Ovary (tissue), 9 donors: ENCODE results near the gene KYAT1. TPM values are rescaled to one million over a fixed set of nuclear protein-coding genes. Genes with fewer than 3 reads are reported as not detected.

ENCODE experiments used
- DNase-seq, 5 donors: peaks; one replicate each; pipeline ENCODE4 v3.0.0-alpha.2; 2019 to 2020
- H3K27ac ChIP-seq, 2 donors: fragments of 200-600 bp; one replicate each; pipeline versions ENCODE4 v1.5.1 to v1.8.0; 2019 to 2022
- H3K27me3 ChIP-seq: fragments of 200-600 bp; one replicate; pipeline ENCODE4 v1.8.0; 2022
- H3K36me3 ChIP-seq: fragments of 200-600 bp; sonication (generic); one replicate; pipeline ENCODE4 v1.5.1; 2019
- H3K4me1 ChIP-seq: one replicate; pipeline ENCODE4 v1.8.1; 2013; ENCODE audit warnings: mild to moderate bottlenecking, moderate library complexity; ENCODE audit not compliant: insufficient read depth
- H3K4me3 ChIP-seq: fragments of 200-600 bp; sonication (generic); one replicate; pipeline ENCODE4 v1.5.1; 2017
- H3K9me3 ChIP-seq, 2 donors: fragments of 200-600 bp in 1 of 2; sonication (generic) in 1 of 2; one replicate each; pipeline versions ENCODE4 v1.5.1 to v1.8.1; 2013 to 2019; ENCODE audit warnings: mild to moderate bottlenecking in 1 of 2, moderate library complexity in 1 of 2
- EP300 ChIP-seq: sonication (generic); formaldehyde crosslinking; IDR thresholded peaks from one replicate; pipeline ENCODE4 v1.6.1; 2017; ENCODE audit warnings: antibody characterized with exemption
- POLR2A ChIP-seq: fragments of 450-650 bp; IDR thresholded peaks from one replicate; pipeline ENCODE4 v1.6.1; 2017; ENCODE audit warnings: antibody characterized with exemption, mild to moderate bottlenecking, moderate library complexity
- WGBS, 3 donors: extraction: QIAGEN DNeasy Blood & Tissue Kit in 1 of 3; methylation state at CpG; one replicate each; pipeline versions ENCODE4 v1.1.5 to v1.1.7; 2013 to 2017; 5-methylcytosine and 5-hydroxymethylcytosine counted together
- intact Hi-C, 4 donors: fragments of 100-400 bp; cut with DNase I; formaldehyde crosslinking; loops; one replicate each; pipeline versions ENCODE4 v1.11.0 to v1.15.1; 2022 to 2023
- polyA plus RNA-seq, 2 donors: library from polyadenylated mRNA; stranded (reverse); fragments of 200-250 nt in 1 of 2; fragments of 350-450 nt in 1 of 2; fragmentation: Illumina TruSeq in 1 of 2; extraction: RNeasy Lipid Tissue Mini Kit (QIAGEN cat#74804) in 1 of 2; gene quantifications; one replicate each; pipeline ENCODE4 v1.2.3, GENCODE V29; 2013 to 2014
- total RNA-seq, 7 donors: library from RNA; depleted of rRNA in 2 of 7; stranded (reverse); fragments of >200 nt in 2 of 7; fragmentation: NEBNext Ultra II Directional in 3 of 7; extraction: Animal tissue kit (Norgen Biotek cat#: 25700) in 3 of 7; gene quantifications; one replicate each; pipeline versions ENCODE4 v1.1.0 to v1.2.4, GENCODE V29; 2016 to 2023
- TF ChIP-seq, protein P1 (sequence below), 3 donors: fragments of 450-650 bp in 2 of 3; fragments of 200-600 bp in 1 of 3; IDR thresholded peaks; one replicate each; pipeline versions ENCODE4 v1.5.1 to v1.8.0; 2016 to 2022; ENCODE audit warnings: antibody characterized with exemption in 3 of 3, mild to moderate bottlenecking in 1 of 3
- donor health status: DM: no; HTN: no; CAD: no; lungs with moderate emphysema.
- donor health status: DM: no; HTN: no; CAD: no.
- donor health status: Bipolar disorder and iron deficiency.
- donor health status: DM: yes; HTN: yes; CAD: no.
- donor health status: DM: no; HTN: no; CAD: no.
- donor health status: DM: yes; HTN: yes; CAD: no.

The KYAT1 gene
- total and polyA plus RNA-seq, 9 donors = 4.2 to 10.2 (median 5.8) TPM

- 2% methylated on average over 7 of the region's 7 CpGs for WGBS, 3 donors
- intact Hi-C loops = loop anchor here in 1 of 4 donors (2.0 kb wide), 1 partner anchor 15 kb away; no protein-coding TSS in a partner anchor
Observed at GRCh38 chr9:128787659-128788058, 94.1 kb downstream of the KYAT1 start.

DNA sequence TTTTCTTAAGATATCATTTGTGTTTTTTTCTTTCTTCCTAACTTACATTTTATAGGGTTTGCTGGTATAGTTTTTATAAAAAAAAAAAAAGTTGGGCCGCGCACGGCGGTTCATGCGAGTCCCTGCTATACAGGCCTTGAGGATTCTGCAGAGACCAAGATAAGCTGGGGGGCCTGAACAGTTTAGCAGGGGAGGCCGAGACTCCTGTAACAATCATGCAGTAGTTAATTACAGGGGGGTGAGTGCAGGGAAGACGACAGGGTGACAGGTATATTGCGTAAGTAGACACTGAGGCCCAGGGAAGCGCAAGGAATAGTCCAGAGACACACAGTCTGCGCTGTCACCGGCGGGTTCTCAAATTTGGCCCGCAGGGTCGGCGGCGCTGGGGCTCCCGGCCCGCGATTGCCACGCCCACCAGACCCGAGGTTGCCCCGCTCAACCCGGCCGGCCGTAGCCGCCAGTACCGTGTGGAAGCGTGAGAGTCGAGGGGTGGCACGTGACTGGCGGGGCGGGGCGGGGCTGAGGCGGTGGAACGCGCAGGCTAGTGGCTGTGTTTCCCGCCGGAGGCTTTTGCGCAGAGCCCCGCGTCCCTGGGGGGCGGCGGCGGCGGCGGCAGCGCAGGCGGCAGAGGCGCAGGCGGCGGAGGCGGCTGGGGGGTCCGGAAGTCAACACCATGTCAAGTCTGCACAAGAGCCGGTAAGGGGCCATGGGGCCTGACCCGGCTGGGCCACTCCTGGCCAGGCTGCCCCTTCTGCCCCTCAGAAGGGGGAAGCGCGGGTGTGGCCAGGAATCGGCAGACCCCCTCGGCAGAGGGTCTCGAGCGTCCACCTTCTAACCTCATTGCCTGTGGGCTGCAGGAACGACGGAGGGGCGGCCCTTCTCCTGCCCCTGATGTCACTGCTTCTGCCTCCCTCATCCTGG lies 94.8 kb downstream of the KYAT1 start, which contains the start of gene TBC1D13:
TBC1D13 (plus strand) TSS at position 573 of the 921 bp plus-strand sequence; CDS start at position 674, 101 bp downstream.
- peak; percentile 85 to 91 (median 89) for DNase-seq
- intact Hi-C loops = loop anchor here in 1 of 4 donors (2.0 kb wide), 1 partner anchor 14 kb away; no protein-coding TSS in a partner anchor
- Histone ChIP-seq H3K27me3 (no peaks in the 10 kb centered on the region), H3K27ac (peak within 1 kb of the TSS; percentile 26 to 83), H3K4me3 (peak within 1 kb of the TSS; percentile 99), H3K4me1 (peaks cover 3% of the 10 kb centered on the region), H3K36me3 (no peaks in the 10 kb centered on the region), H3K9me3 (no peaks in the 10 kb centered on the region)
- TF ChIP-seq POLR2A (peak; percentile 59), EP300 (no peak)
- TF ChIP-seq, protein P1, sequence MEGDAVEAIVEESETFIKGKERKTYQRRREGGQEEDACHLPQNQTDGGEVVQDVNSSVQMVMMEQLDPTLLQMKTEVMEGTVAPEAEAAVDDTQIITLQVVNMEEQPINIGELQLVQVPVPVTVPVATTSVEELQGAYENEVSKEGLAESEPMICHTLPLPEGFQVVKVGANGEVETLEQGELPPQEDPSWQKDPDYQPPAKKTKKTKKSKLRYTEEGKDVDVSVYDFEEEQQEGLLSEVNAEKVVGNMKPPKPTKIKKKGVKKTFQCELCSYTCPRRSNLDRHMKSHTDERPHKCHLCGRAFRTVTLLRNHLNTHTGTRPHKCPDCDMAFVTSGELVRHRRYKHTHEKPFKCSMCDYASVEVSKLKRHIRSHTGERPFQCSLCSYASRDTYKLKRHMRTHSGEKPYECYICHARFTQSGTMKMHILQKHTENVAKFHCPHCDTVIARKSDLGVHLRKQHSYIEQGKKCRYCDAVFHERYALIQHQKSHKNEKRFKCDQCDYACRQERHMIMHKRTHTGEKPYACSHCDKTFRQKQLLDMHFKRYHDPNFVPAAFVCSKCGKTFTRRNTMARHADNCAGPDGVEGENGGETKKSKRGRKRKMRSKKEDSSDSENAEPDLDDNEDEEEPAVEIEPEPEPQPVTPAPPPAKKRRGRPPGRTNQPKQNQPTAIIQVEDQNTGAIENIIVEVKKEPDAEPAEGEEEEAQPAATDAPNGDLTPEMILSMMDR (IDR thresholded peaks at IDR 0.05) = peak in 1 of 3 donors; percentile 10
- 4 to 7% (median 6%) methylated on average over 55 to 64 of the region's 64 CpGs for WGBS, 3 donors

More at GRCh38 chr9:128787659-128788058, 94.1 kb downstream of the KYAT1 start:
- H3K27ac ChIP-seq = peak overlapping the region in 1 of 2 donors; percentile 83
- no peaks in the 10 kb centered on the region for H3K36me3 ChIP-seq
- H3K9me3 ChIP-seq = no peaks in the 10 kb centered on the region
- peak overlapping the region; percentile 99 for H3K4me3 ChIP-seq
- DNase-seq = no peak
- H3K4me1 ChIP-seq = peaks cover 3% of the 10 kb centered on the region
- TF ChIP-seq POLR2A (no peak), EP300 (no peak)
- TF ChIP-seq, protein P1 (IDR thresholded peaks at IDR 0.05) = no peak
- H3K27me3 ChIP-seq = no peaks in the 10 kb centered on the region

GRCh38 chr9:128785427-128785826 lies 96.3 kb downstream of the KYAT1 start:
- peaks cover 3% of the 10 kb centered on the region for H3K4me1 ChIP-seq
- DNase-seq = no peak
- H3K9me3 ChIP-seq = no peaks in the 10 kb centered on the region
- H3K27ac ChIP-seq = no peak overlapping the region
- H3K4me3 ChIP-seq = no peak overlapping the region
- no peaks in the 10 kb centered on the region for H3K27me3 ChIP-seq
- no peaks in the 10 kb centered on the region for H3K36me3 ChIP-seq
- intact Hi-C loops = no loop called here
- TF ChIP-seq POLR2A (no peak), EP300 (no peak)
- TF ChIP-seq, protein P1 (IDR thresholded peaks at IDR 0.05) = no peak
- WGBS, 3 donors = 93 to 96% (median 95%) methylated on average over 6 of the region's 6 CpGs

Other genes starting within 250 kb of the KYAT1 start
- gene DYNC2I2, start 225.1 kb downstream of the KYAT1 start, total RNA-seq = 10 to 100 TPM; 17.7 to 87.5 (median 25.8) TPM
- 10 to 100 TPM in 1 of 2 donors, 1 to 10 TPM in 1; 2.0 to 28.0 TPM for gene DYNC2I2, start 225.1 kb downstream of the KYAT1 start, polyA plus RNA-seq
- 100 to 1,000 TPM; 119 to 328 (median 291) TPM for gene SET, start 192.7 kb downstream of the KYAT1 start, total RNA-seq
- gene SET, start 192.7 kb downstream of the KYAT1 start, polyA plus RNA-seq = 100 to 1,000 TPM; 147 to 292 TPM
- 1 to 10 TPM; 1.4 to 7.6 (median 4.2) TPM for gene PKN3, start 179.4 kb downstream of the KYAT1 start, total RNA-seq
- 1 to 10 TPM; 1.3 to 4.6 TPM for gene PKN3, start 179.4 kb downstream of the KYAT1 start, polyA plus RNA-seq
- gene ZDHHC12, start 157.8 kb downstream of the KYAT1 start, total RNA-seq = 10 to 100 TPM in 2 of 7 donors, 1 to 10 TPM in 5; 5.7 to 27.1 (median 7.0) TPM
- 10 to 100 TPM in 1 of 2 donors, under 1 TPM in 1; 0.30 to 12.5 TPM for gene ZDHHC12, start 157.8 kb downstream of the KYAT1 start, polyA plus RNA-seq
- 10 to 100 TPM; 31.2 to 46.1 (median 34.2) TPM for gene ZER1, start 110.0 kb downstream of the KYAT1 start, total RNA-seq
- 10 to 100 TPM; 16.3 to 31.0 TPM for gene ZER1, start 110.0 kb downstream of the KYAT1 start, polyA plus RNA-seq
- gene TBC1D13, start 94.7 kb downstream of the KYAT1 start, total RNA-seq = 10 to 100 TPM; 10.7 to 31.1 (median 26.3) TPM
- 10 to 100 TPM; 15.2 to 32.2 TPM for gene TBC1D13, start 94.7 kb downstream of the KYAT1 start, polyA plus RNA-seq
- gene ENDOG, start 63.5 kb downstream of the KYAT1 start, total RNA-seq = 10 to 100 TPM; 14.6 to 23.7 (median 20.3) TPM
- gene ENDOG, start 63.5 kb downstream of the KYAT1 start, polyA plus RNA-seq = 10 to 100 TPM in 1 of 2 donors, 1 to 10 TPM in 1; 3.6 to 13.7 TPM
- gene SPOUT1, start 52.2 kb downstream of the KYAT1 start, total RNA-seq = 10 to 100 TPM; 10.7 to 47.9 (median 26.5) TPM
- gene SPOUT1, start 52.2 kb downstream of the KYAT1 start, polyA plus RNA-seq = 10 to 100 TPM in 1 of 2 donors, 1 to 10 TPM in 1; 6.3 to 18.5 TPM
- 10 to 100 TPM; 18.1 to 39.7 (median 26.4) TPM for gene LRRC8A, start 183 bp upstream of the KYAT1 start, total RNA-seq
- gene LRRC8A, start 183 bp upstream of the KYAT1 start, polyA plus RNA-seq = 10 to 100 TPM; 21.2 to 28.5 TPM
- 10 to 100 TPM; 24.8 to 63.9 (median 43.1) TPM for gene PHYHD1, start 39.0 kb upstream of the KYAT1 start, total RNA-seq
- 10 to 100 TPM; 41.1 to 50.4 TPM for gene PHYHD1, start 39.0 kb upstream of the KYAT1 start, polyA plus RNA-seq
- gene DOLK, start 65.7 kb upstream of the KYAT1 start, total RNA-seq = 10 to 100 TPM in 5 of 7 donors, 1 to 10 TPM in 2; 6.1 to 14.9 (median 12.6) TPM
- 10 to 100 TPM in 1 of 2 donors, 1 to 10 TPM in 1; 9.5 to 12.0 TPM for gene DOLK, start 65.7 kb upstream of the KYAT1 start, polyA plus RNA-seq
- 10 to 100 TPM; 12.5 to 43.8 (median 30.7) TPM for gene NUP188, start 65.7 kb upstream of the KYAT1 start, total RNA-seq
- 10 to 100 TPM; 10.6 to 25.1 TPM for gene NUP188, start 65.7 kb upstream of the KYAT1 start, polyA plus RNA-seq
- gene SH3GLB2, start 146.4 kb upstream of the KYAT1 start, total RNA-seq = 100 to 1,000 TPM in 2 of 7 donors, 10 to 100 TPM in 5; 57.8 to 105 (median 88.8) TPM
- gene SH3GLB2, start 146.4 kb upstream of the KYAT1 start, polyA plus RNA-seq = 100 to 1,000 TPM in 1 of 2 donors, 10 to 100 TPM in 1; 11.8 to 112 TPM
- 10 to 100 TPM; 18.7 to 36.5 (median 25.5) TPM for gene MIGA2, start 154.7 kb upstream of the KYAT1 start, total RNA-seq
- gene MIGA2, start 154.7 kb upstream of the KYAT1 start, polyA plus RNA-seq = 10 to 100 TPM in 1 of 2 donors, 1 to 10 TPM in 1; 2.5 to 21.7 TPM
- 10 to 100 TPM in 3 of 7 donors, 1 to 10 TPM in 4; 3.3 to 16.2 (median 9.4) TPM for gene DOLPP1, start 199.2 kb upstream of the KYAT1 start, total RNA-seq
- gene DOLPP1, start 199.2 kb upstream of the KYAT1 start, polyA plus RNA-seq = 1 to 10 TPM; 6.8 to 8.6 TPM
- 10 to 100 TPM; 23.0 to 42.7 (median 39.1) TPM for gene CRAT, start 228.8 kb upstream of the KYAT1 start, total RNA-seq
- 10 to 100 TPM; 28.7 to 29.9 TPM for gene CRAT, start 228.8 kb upstream of the KYAT1 start, polyA plus RNA-seq
- gene PTPA, start 229.5 kb upstream of the KYAT1 start, total RNA-seq = 100 to 1,000 TPM in 3 of 7 donors, 10 to 100 TPM in 4; 32.1 to 107 (median 89.2) TPM
- gene PTPA, start 229.5 kb upstream of the KYAT1 start, polyA plus RNA-seq = 10 to 100 TPM; 62.9 to 97.8 TPM